Stimulated activated memory B cell treated with anti-CD40 and anti-IgM and Interleukin-4, amounts not matched to agents 10 μg/mL and 1 μg/mL and 100 μg/mL, for 72 hours (primary cell): ENCODE results near the gene ZC3H14.

Experiments used
- ATAC-seq: fragments of 150-1000 bp; cut with Tn5 transposase; 2 replicates; pipeline ENCODE4 v1.10.0; 2021
- H3K27ac Mint-ChIP-seq: one replicate; pipeline ENCODE4 v1.8.0; 2022; ENCODE audit warnings: mild to moderate bottlenecking, mixed read lengths
- H3K27me3 Mint-ChIP-seq: one replicate; pipeline ENCODE4 v1.8.0; 2022; ENCODE audit warnings: mixed read lengths
- H3K36me3 Mint-ChIP-seq: one replicate; pipeline ENCODE4 v1.8.0; 2022; ENCODE audit warnings: mixed read lengths
- H3K4me1 Mint-ChIP-seq: one replicate; pipeline ENCODE4 v1.8.0; 2022; ENCODE audit warnings: mixed read lengths
- H3K4me3 Mint-ChIP-seq: one replicate; pipeline ENCODE4 v1.8.0; 2022; ENCODE audit warnings: mild to moderate bottlenecking, moderate library complexity, mixed read lengths
- H3K9me3 Mint-ChIP-seq: one replicate; pipeline ENCODE4 v1.8.0; 2022; ENCODE audit warnings: mixed read lengths

ZC3H14 gene

GRCh38 chr14:88572117-88572516 is 9.3 kb downstream of the ZC3H14 start:
- Mint-ChIP-seq H3K4me1 (no peaks in the 10 kb centered on the region), H3K27me3 (no peaks in the 10 kb centered on the region), H3K4me3 (no peak overlapping the region), H3K36me3 (peaks cover 69% of the 10 kb centered on the region), H3K27ac (no peak overlapping the region), H3K9me3 (peaks cover 2% of the 10 kb centered on the region)
- ATAC-seq, result no peak

GRCh38 chr14:88576222-88576621 is 13.4 kb downstream of the ZC3H14 start:
- H3K4me3 Mint-ChIP-seq, result no peak overlapping the region

GRCh38 chr14:88584451-88584850 is 21.6 kb downstream of the ZC3H14 start:
- no peak overlapping the region for H3K4me3 Mint-ChIP-seq
- H3K27me3 Mint-ChIP-seq, result no peaks in the 10 kb centered on the region
- H3K36me3 Mint-ChIP-seq, result peaks cover 71% of the 10 kb centered on the region
- ATAC-seq, result no peak
- no peaks in the 10 kb centered on the region for H3K9me3 Mint-ChIP-seq
- no peaks in the 10 kb centered on the region for H3K4me1 Mint-ChIP-seq
- no peak overlapping the region for H3K27ac Mint-ChIP-seq

More at GRCh38 chr14:88576222-88576621, 13.4 kb downstream of the ZC3H14 start:
- ATAC-seq, result no peak
- H3K4me1 Mint-ChIP-seq, result no peaks in the 10 kb centered on the region
- no peaks in the 10 kb centered on the region for H3K27me3 Mint-ChIP-seq
- H3K9me3 Mint-ChIP-seq, result no peaks in the 10 kb centered on the region
- H3K36me3 Mint-ChIP-seq, result peaks cover 64% of the 10 kb centered on the region
- H3K27ac Mint-ChIP-seq, result no peak overlapping the region

- H3K4me3 Mint-ChIP-seq, result no peak overlapping the region
- no peaks in the 10 kb centered on the region for H3K27me3 Mint-ChIP-seq
- no peak for ATAC-seq
- no peaks in the 10 kb centered on the region for H3K4me1 Mint-ChIP-seq
- peaks cover 84% of the 10 kb centered on the region for H3K36me3 Mint-ChIP-seq
- no peaks in the 10 kb centered on the region for H3K9me3 Mint-ChIP-seq
- H3K27ac Mint-ChIP-seq, result no peak overlapping the region
These were observed 25.2 kb downstream of the ZC3H14 start for GRCh38 chr14:88588081-88588480.

- H3K36me3 Mint-ChIP-seq, result peaks cover 80% of the 10 kb centered on the region
- H3K27ac Mint-ChIP-seq, result no peak overlapping the region
- no peak overlapping the region for H3K4me3 Mint-ChIP-seq
- no peaks in the 10 kb centered on the region for H3K4me1 Mint-ChIP-seq
- no peaks in the 10 kb centered on the region for H3K9me3 Mint-ChIP-seq
- no peaks in the 10 kb centered on the region for H3K27me3 Mint-ChIP-seq
- no peak for ATAC-seq
These were observed 27.3 kb downstream of the ZC3H14 start for GRCh38 chr14:88590173-88590572.

GRCh38 chr14:88592031-88592430 is 29.2 kb downstream of the ZC3H14 start:
- no peak overlapping the region for H3K4me3 Mint-ChIP-seq
- ATAC-seq, result no peak

GRCh38 chr14:88597038-88597437 is 34.2 kb downstream of the ZC3H14 start:
- Mint-ChIP-seq H3K27me3 (no peaks in the 10 kb centered on the region), H3K36me3 (peaks cover 68% of the 10 kb centered on the region), H3K4me3 (no peak overlapping the region), H3K4me1 (peaks cover 42% of the 10 kb centered on the region), H3K27ac (peak overlapping the region; percentile 93), H3K9me3 (no peaks in the 10 kb centered on the region)
- ATAC-seq, result no peak

More at GRCh38 chr14:88592031-88592430, 29.2 kb downstream of the ZC3H14 start:
- Mint-ChIP-seq H3K27ac (no peak overlapping the region), H3K27me3 (no peaks in the 10 kb centered on the region), H3K36me3 (peaks cover 75% of the 10 kb centered on the region), H3K9me3 (no peaks in the 10 kb centered on the region), H3K4me1 (peaks cover 2% of the 10 kb centered on the region)

GRCh38 chr14:88597601-88598000 is 34.8 kb downstream of the ZC3H14 start:
- H3K36me3 Mint-ChIP-seq, result peaks cover 68% of the 10 kb centered on the region
- peaks cover 42% of the 10 kb centered on the region for H3K4me1 Mint-ChIP-seq
- H3K4me3 Mint-ChIP-seq, result no peak overlapping the region
- no peaks in the 10 kb centered on the region for H3K9me3 Mint-ChIP-seq
- no peaks in the 10 kb centered on the region for H3K27me3 Mint-ChIP-seq
- H3K27ac Mint-ChIP-seq, result peak overlapping the region; percentile 93
- no peak for ATAC-seq

- Mint-ChIP-seq H3K4me1 (peaks cover 42% of the 10 kb centered on the region), H3K27me3 (no peaks in the 10 kb centered on the region), H3K27ac (peak overlapping the region; percentile 93), H3K4me3 (peak overlapping the region; percentile 12), H3K9me3 (no peaks in the 10 kb centered on the region), H3K36me3 (peaks cover 67% of the 10 kb centered on the region)
- ATAC-seq, result peak; percentile 59
These were observed 35.3 kb downstream of the ZC3H14 start for GRCh38 chr14:88598097-88598675.

GRCh38 chr14:88599326-88599725 is 36.5 kb downstream of the ZC3H14 start:
- Mint-ChIP-seq H3K27ac (peak overlapping the region; percentile 93), H3K4me1 (peaks cover 42% of the 10 kb centered on the region), H3K9me3 (no peaks in the 10 kb centered on the region), H3K36me3 (peaks cover 67% of the 10 kb centered on the region), H3K27me3 (no peaks in the 10 kb centered on the region), H3K4me3 (peak overlapping the region; percentile 72)
- ATAC-seq, result peak; percentile 75

GRCh38 chr14:88599761-88600439 is 37.1 kb downstream of the ZC3H14 start:
- Mint-ChIP-seq H3K36me3 (peaks cover 73% of the 10 kb centered on the region), H3K27me3 (no peaks in the 10 kb centered on the region), H3K4me3 (peak overlapping the region; percentile 75), H3K27ac (peak overlapping the region; percentile 93), H3K4me1 (peaks cover 42% of the 10 kb centered on the region), H3K9me3 (no peaks in the 10 kb centered on the region)
- peak; percentile 95 for ATAC-seq

- peaks cover 67% of the 10 kb centered on the region for H3K36me3 Mint-ChIP-seq
These were observed 41.4 kb downstream of the ZC3H14 start for GRCh38 chr14:88604212-88604611.

GRCh38 chr14:88605594-88605993 is 42.8 kb downstream of the ZC3H14 start:
- Mint-ChIP-seq H3K27me3 (no peaks in the 10 kb centered on the region), H3K9me3 (no peaks in the 10 kb centered on the region), H3K4me1 (peaks cover 6% of the 10 kb centered on the region), H3K36me3 (peaks cover 75% of the 10 kb centered on the region), H3K4me3 (no peak overlapping the region), H3K27ac (no peak overlapping the region)
- ATAC-seq, result no peak

More at GRCh38 chr14:88604212-88604611, 41.4 kb downstream of the ZC3H14 start:
- Mint-ChIP-seq H3K9me3 (no peaks in the 10 kb centered on the region), H3K4me1 (peaks cover 20% of the 10 kb centered on the region), H3K27me3 (no peaks in the 10 kb centered on the region), H3K27ac (no peak overlapping the region), H3K4me3 (no peak overlapping the region)
- no peak for ATAC-seq

- no peaks in the 10 kb centered on the region for H3K9me3 Mint-ChIP-seq
- H3K4me1 Mint-ChIP-seq, result peaks cover 10% of the 10 kb centered on the region
- H3K4me3 Mint-ChIP-seq, result no peak overlapping the region
- no peak overlapping the region for H3K27ac Mint-ChIP-seq
- H3K36me3 Mint-ChIP-seq, result peaks cover 81% of the 10 kb centered on the region
- ATAC-seq, result no peak
- no peaks in the 10 kb centered on the region for H3K27me3 Mint-ChIP-seq
These were observed 45.0 kb downstream of the ZC3H14 start for GRCh38 chr14:88607829-88608228.

- Mint-ChIP-seq H3K27me3 (no peaks in the 10 kb centered on the region), H3K9me3 (no peaks in the 10 kb centered on the region), H3K36me3 (peaks cover 68% of the 10 kb centered on the region), H3K4me1 (peaks cover 11% of the 10 kb centered on the region), H3K4me3 (no peak overlapping the region), H3K27ac (no peak overlapping the region)
- ATAC-seq, result no peak
These were observed 49.0 kb downstream of the ZC3H14 start for GRCh38 chr14:88611878-88612277.

- peaks cover 11% of the 10 kb centered on the region for H3K4me1 Mint-ChIP-seq
These were observed 50.1 kb downstream of the ZC3H14 start for GRCh38 chr14:88612981-88613380.

More at GRCh38 chr14:88612981-88613380, 50.1 kb downstream of the ZC3H14 start:
- ATAC-seq, result no peak
- H3K9me3 Mint-ChIP-seq, result no peaks in the 10 kb centered on the region
- peak overlapping the region; percentile 48 for H3K27ac Mint-ChIP-seq
- H3K4me3 Mint-ChIP-seq, result no peak overlapping the region
- H3K27me3 Mint-ChIP-seq, result no peaks in the 10 kb centered on the region
- H3K36me3 Mint-ChIP-seq, result peaks cover 58% of the 10 kb centered on the region
